Endodermal cell (in vitro differentiated cells): Measurements from ENCODE around the gene HOXC9. TPM values are rescaled to one million over a fixed set of nuclear protein-coding genes. Genes with fewer than 3 reads are reported as not detected.
A peak's percentile ranks its signal among the peaks of the same experiment; 100 is the strongest.

Experiments
- DNase-seq: peaks from one replicate; pipeline ENCODE4 v3.0.0-alpha.2; 2017
- H3K27ac ChIP-seq: 2 replicates; pipeline ENCODE4 v1.5.1; 2013; ENCODE audit warnings: mild to moderate bottlenecking, low read depth, low read length, moderate library complexity
- H3K27me3 ChIP-seq: 2 replicates; pipeline ENCODE4 v1.6.1; 2013; ENCODE audit warnings: mild to moderate bottlenecking, low read length, moderate library complexity; ENCODE audit not compliant: insufficient read depth, control insufficient read depth, poor library complexity, severe bottlenecking
- H3K36me3 ChIP-seq: 2 replicates; pipeline ENCODE4 v1.7.0; 2013; ENCODE audit warnings: mild to moderate bottlenecking, low read length, moderate library complexity; ENCODE audit not compliant: control insufficient read depth, insufficient read depth
- H3K4me1 ChIP-seq: one replicate; pipeline ENCODE4 v1.7.0; 2013; ENCODE audit warnings: low read length; ENCODE audit not compliant: control insufficient read depth, insufficient read depth
- H3K4me3 ChIP-seq: 2 replicates; pipeline ENCODE4 v1.5.1; 2013; ENCODE audit warnings: mild to moderate bottlenecking, low read length, moderate library complexity
- H3K9ac ChIP-seq: 2 replicates; pipeline ENCODE4 v1.6.1; 2013; ENCODE audit warnings: mild to moderate bottlenecking, low read length, moderate library complexity; ENCODE audit not compliant: poor library complexity, severe bottlenecking; ENCODE audit errors: extremely low read depth
- H3K9me3 ChIP-seq: 2 replicates; pipeline ENCODE4 v1.6.1; 2013; ENCODE audit warnings: mild to moderate bottlenecking, low read length, moderate library complexity; ENCODE audit not compliant: control insufficient read depth
- H3K27ac Mint-ChIP-seq: 2 replicates; pipeline ENCODE4 v1.8.0; 2020; ENCODE audit warnings: mixed read lengths
- H3K27me3 Mint-ChIP-seq: 2 replicates; pipeline ENCODE4 v1.8.0; 2021; ENCODE audit warnings: mild to moderate bottlenecking, mixed read lengths; ENCODE audit not compliant: insufficient read depth
- H3K36me3 Mint-ChIP-seq: 2 replicates; pipeline ENCODE4 v1.8.0; 2020; ENCODE audit warnings: low read depth, mixed read lengths
- H3K4me1 Mint-ChIP-seq: 2 replicates; pipeline ENCODE4 v1.8.0; 2020; ENCODE audit warnings: mixed read lengths
- H3K4me3 Mint-ChIP-seq: 2 replicates; pipeline ENCODE4 v1.8.0; 2020; ENCODE audit warnings: mild to moderate bottlenecking, moderate library complexity, mixed read lengths
- H3K9me3 Mint-ChIP-seq: 2 replicates; pipeline ENCODE4 v1.8.0; 2020; ENCODE audit warnings: mild to moderate bottlenecking, mixed read lengths
- CTCF ChIP-seq: fragments of 200-600 bp; sonication (generic); conservative IDR thresholded peaks from 2 replicates; pipeline ENCODE4 v1.5.0; 2021; ENCODE audit warnings: antibody characterized with exemption, mild to moderate bottlenecking
- WGBS, 2 experiments: methylation state at CpG; one replicate each; pipeline versions ENCODE4 v1.1.5 to v1.1.7; 2013; ENCODE audit warnings: missing lambda C conversion rate in 2 of 2, mixed read lengths in 1 of 2; ENCODE audit not compliant: insufficient coverage in 1 of 2, insufficient read length in 1 of 2; 5-methylcytosine and 5-hydroxymethylcytosine counted together
- total RNA-seq, 2 donors: library from RNA; stranded (reverse); fragmentation: NEBNext Ultra II Directional in 1 of 2; extraction: Animal tissue kit (Norgen Biotek cat#: 25700) in 1 of 2; gene quantifications; 2 replicates in 1 of 2; 3 replicates in 1 of 2; pipeline ENCODE4 v1.2.1, GENCODE V29; 2021

HOXC9 gene
- total RNA-seq, 2 donors from 2014 or later = not detected

DNA sequence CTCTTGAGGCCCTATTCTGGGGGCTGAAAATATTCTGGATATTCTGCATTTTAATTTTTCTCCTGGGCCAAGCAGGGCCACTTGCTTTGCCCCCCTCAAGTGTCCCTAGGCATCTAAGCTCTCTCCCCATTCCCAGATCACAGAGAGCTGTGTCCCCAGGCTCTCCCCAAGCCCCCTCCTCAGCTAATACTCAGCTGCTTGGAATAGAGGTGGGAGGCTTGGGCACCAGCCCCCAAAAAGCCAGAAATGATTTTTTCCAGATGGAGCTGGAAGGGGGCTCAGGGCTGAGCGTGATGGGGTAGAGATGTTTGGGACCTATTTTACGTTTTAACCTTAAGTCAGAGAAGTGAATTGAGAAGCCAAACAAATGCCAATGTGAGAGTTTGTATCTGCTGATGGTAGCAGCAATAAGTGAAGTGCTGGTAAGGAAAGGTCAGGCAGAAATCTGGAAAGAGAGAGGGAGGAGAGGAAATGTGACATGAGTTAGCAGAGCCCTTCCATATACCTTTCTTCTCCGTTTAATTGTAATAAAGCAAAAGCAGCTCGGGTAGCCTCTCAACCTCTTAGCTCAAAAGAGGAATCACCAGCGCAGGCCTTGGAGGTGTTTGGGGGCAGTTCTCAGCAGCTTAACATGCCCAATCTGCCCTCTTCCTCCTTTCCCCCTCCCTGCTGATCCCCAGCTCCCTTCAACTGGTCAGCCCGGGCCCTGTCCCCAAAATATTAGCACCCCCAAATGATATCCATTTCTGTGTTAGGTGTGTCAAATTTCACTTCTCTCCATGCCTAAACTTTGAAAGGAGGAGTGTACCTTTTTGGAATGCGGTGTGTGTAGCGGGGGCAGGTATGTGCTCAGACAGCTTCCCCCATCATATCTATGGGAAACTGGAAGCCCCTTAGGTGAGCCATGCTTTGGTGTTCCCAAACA, 23.3 kb downstream of the HOXC9 start:
- peaks cover 9% of the 10 kb centered on the region for H3K4me1 Mint-ChIP-seq
- no peak overlapping the region for H3K4me3 Mint-ChIP-seq
- no peak for TF ChIP-seq CTCF
- H3K36me3 ChIP-seq = no peaks in the 10 kb centered on the region
- DNase-seq = no peak
- H3K9me3 ChIP-seq = no peaks in the 10 kb centered on the region
- no peaks in the 10 kb centered on the region for H3K36me3 Mint-ChIP-seq
- no peak overlapping the region for H3K27ac Mint-ChIP-seq
- no peak overlapping the region for H3K4me3 ChIP-seq
- 10 to 22% methylated on average over 3 to 7 of the region's 8 CpGs for WGBS, 2 experiments
- no peak overlapping the region for H3K9ac ChIP-seq
- H3K9me3 Mint-ChIP-seq = no peaks in the 10 kb centered on the region
- H3K27me3 ChIP-seq = peaks cover 100% of the 10 kb centered on the region
- H3K27me3 Mint-ChIP-seq = peaks cover 100% of the 10 kb centered on the region
- H3K4me1 ChIP-seq = no peaks in the 10 kb centered on the region
- no peak overlapping the region for H3K27ac ChIP-seq

DNA sequence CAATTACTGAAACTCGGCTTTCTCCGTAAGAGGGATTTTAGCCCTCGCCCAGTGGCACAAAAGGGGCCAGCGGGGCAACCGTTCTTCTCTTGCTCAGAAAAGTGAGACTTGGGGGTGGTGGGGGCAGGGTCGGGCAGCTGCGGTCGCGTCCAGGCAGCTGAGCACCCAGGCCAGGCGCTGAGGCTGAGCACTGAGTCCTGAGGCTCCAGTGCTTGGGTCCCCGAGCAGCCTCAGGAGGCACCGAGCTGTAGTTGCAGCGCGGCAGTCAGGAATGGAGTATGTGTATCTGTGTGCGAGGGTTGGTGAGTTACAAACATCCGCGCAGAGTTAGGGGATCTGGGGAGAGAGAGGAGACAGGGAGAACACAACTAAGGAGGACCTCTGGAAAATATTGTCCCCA, 24.2 kb downstream of the HOXC9 start:
- Mint-ChIP-seq H3K27ac (no peak overlapping the region), H3K4me1 (peaks cover 14% of the 10 kb centered on the region), H3K4me3 (no peak overlapping the region), H3K9me3 (no peaks in the 10 kb centered on the region), H3K27me3 (peaks cover 100% of the 10 kb centered on the region), H3K36me3 (no peaks in the 10 kb centered on the region)
- H3K4me3 ChIP-seq = no peak overlapping the region
- no peak overlapping the region for H3K9ac ChIP-seq
- no peak for TF ChIP-seq CTCF
- H3K27ac ChIP-seq = no peak overlapping the region
- DNase-seq = peak; percentile 78
- no peaks in the 10 kb centered on the region for H3K36me3 ChIP-seq
- no peaks in the 10 kb centered on the region for H3K4me1 ChIP-seq
- H3K9me3 ChIP-seq = no peaks in the 10 kb centered on the region
- peaks cover 100% of the 10 kb centered on the region for H3K27me3 ChIP-seq
- WGBS, 2 experiments = 9 to 13% methylated on average over 3 to 17 of the region's 17 CpGs

GRCh38 chr12:54024581-54025305, 24.8 kb downstream of the HOXC9 start:
- no peaks in the 10 kb centered on the region for H3K9me3 Mint-ChIP-seq
- no peak overlapping the region for H3K9ac ChIP-seq
- no peak for DNase-seq
- 23 to 36% methylated on average over 3 to 4 of the region's 5 CpGs for WGBS, 2 experiments
- H3K36me3 Mint-ChIP-seq = no peaks in the 10 kb centered on the region
- no peak overlapping the region for H3K27ac Mint-ChIP-seq
- no peak overlapping the region for H3K4me3 ChIP-seq
- H3K27ac ChIP-seq = no peak overlapping the region
- H3K4me1 Mint-ChIP-seq = peaks cover 18% of the 10 kb centered on the region
- no peaks in the 10 kb centered on the region for H3K9me3 ChIP-seq
- peaks cover 99% of the 10 kb centered on the region for H3K27me3 Mint-ChIP-seq
- no peak for TF ChIP-seq CTCF
- H3K4me3 Mint-ChIP-seq = no peak overlapping the region
- H3K4me1 ChIP-seq = no peaks in the 10 kb centered on the region
- peaks cover 100% of the 10 kb centered on the region for H3K27me3 ChIP-seq
- H3K36me3 ChIP-seq = no peaks in the 10 kb centered on the region
